Activated CD8-positive, alpha-beta memory T cell treated with anti-CD3 and anti-CD28 coated beads, Interleukin-2, amount 50 U/mL, for 48 hours (primary cell): ENCODE data around the gene SLC16A2.
"Not testable (repeated sequence)": the region's sequence is repeated elsewhere in the genome, so short reads cannot be mapped to it uniquely, and the experiment has no call there.

ENCODE experiments used
- DNase-seq: peaks from one replicate; pipeline ENCODE4 v3.0.0-alpha.2; 2020

Gene SLC16A2

GRCh38 chrX:74510401-74510800 is 89.1 kb downstream of the SLC16A2 start:
- DNase-seq, result no peak

DNA sequence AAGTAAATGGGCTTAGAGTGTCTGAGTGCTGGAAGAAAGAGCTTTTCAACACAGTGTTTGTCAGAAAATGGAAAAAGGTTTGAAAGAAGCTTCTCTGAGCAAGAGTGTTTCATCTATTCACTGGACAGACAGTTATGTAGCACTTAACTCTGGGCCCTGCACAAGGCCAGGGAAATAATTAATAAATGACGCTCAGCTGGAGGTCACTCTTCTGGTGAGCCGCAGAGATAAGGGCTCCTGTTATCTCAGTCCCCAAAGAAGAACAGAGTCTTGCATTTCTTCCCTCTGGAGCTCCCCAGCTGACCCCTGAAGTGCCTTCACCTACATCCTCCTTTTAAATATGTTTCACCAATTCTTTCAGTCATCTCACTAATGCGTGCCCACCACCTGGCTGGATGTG is 90.4 kb downstream of the SLC16A2 start:
- DNase-seq, result no peak

DNA sequence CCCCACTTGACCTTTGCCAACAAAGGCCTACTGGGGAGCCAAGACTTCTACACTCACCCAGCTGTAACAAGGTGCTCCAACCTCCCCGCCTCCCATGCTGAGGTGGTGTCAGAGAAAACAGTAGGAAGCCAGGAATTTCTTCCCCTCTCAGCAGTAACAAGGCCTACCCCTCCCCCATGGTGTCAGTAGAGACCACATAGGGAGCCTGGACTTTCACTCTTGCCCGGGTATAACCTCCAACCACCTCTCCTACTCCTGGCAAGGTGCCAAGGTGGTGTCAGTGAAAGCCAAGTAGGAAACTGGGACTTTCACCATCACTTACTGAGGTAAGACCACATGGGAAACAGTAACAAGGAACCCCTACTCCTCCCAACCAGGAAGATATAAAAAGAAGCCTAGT is 93.1 kb downstream of the SLC16A2 start:
- DNase-seq, result no peak

DNA sequence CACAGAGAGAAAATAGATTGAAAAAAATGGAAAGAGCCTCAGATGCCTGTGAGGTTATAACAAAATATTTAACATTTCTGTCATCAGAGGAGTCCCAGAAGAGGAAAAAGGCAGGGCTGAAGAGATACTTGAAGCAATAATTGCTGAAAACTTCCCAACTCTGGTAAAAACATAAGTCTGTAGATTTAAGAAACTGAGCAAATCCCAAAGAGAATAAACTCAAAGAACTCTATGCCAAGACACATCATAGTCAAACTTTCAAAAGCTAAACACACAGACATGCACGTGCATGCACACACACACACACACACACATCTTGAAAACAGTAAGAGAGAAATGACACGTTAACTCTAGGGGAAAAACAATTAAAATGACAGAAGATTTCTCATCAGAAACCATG is 94.1 kb downstream of the SLC16A2 start:
- DNase-seq, result no peak

- DNase-seq, result not testable (repeated sequence)
Observed at GRCh38 chrX:74516013-74516412, 94.7 kb downstream of the SLC16A2 start.

DNA sequence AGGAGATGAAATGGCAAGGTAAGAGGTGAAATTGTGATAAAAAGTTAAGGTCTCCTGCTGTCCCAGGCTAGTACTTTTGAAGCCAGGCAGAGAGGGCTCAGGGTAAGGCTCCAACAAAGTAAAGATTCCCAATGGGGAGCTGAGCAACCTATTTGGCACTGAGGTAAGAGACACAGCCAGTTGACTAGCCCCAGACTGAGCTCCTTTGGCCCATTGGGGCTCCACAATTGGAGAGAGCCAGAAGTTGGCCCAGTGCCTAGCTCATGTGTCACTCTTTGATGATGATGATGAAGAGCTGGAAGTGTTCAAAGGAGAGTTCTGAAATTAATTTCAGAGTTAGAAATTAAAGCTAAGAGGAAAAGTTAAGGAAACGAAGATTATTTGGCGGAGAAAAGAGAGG is 98.6 kb downstream of the SLC16A2 start:
- no peak for DNase-seq

GRCh38 chrX:74520291-74520690 is 99.0 kb downstream of the SLC16A2 start:
- no peak for DNase-seq

GRCh38 chrX:74520896-74521295 is 99.6 kb downstream of the SLC16A2 start:
- no peak for DNase-seq

DNA sequence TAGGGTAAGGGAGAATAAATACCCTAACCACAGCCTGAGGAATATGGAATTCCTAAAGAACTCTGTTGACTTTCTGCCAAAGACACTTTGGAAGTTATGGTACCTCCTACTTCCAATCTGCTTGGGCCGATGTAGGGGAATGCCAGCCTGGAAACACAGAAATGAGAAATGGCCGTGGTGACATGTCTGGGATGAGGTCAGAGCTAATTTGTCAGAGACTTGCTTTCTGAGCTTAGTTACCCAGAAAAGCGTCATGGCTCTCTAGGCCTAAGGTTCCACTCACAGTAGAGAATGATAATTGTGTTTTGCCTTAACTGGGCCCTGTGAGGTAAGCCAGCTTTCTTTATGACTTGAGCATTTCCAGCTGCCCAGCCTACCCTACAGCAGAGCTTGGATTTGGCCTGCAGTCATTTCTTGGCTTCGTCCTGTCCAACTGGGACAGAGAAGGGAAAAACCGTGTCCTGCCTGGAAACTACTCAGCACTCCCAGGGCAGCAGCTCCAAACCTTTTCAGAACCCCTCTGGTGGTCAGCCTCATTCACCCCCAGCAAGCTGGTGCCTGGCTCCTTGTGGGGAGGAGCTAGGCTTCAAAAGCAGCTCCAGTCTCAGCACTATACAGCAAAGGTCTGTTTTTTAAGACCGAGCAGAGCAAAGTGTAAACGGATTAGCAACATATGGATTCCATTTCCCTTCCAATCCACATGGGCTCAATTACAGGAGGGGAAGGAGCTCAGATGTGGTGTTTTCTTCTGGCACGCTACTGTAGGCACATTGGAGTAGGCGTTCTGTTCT is 100.9 kb downstream of the SLC16A2 start:
- DNase-seq, result no peak

DNA sequence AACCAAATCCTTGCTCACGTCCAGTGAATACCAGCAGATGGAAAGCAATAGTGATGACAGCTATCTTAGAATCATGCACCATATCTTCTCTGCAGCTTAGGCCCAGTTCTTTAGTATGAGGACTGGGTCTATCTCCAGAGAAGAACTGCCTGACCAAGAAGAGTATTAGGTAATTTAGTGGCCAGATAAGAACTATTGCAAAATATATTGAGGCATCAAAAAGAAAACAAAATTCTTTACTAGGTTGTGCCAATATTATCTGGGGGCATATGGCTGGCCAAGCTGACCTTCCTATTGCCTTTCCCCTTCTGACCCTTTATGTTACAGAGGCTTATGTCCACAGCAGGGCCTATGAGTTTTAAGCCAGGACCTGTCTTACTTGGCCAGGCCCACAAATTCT is 101.9 kb downstream of the SLC16A2 start:
- no peak for DNase-seq

DNA sequence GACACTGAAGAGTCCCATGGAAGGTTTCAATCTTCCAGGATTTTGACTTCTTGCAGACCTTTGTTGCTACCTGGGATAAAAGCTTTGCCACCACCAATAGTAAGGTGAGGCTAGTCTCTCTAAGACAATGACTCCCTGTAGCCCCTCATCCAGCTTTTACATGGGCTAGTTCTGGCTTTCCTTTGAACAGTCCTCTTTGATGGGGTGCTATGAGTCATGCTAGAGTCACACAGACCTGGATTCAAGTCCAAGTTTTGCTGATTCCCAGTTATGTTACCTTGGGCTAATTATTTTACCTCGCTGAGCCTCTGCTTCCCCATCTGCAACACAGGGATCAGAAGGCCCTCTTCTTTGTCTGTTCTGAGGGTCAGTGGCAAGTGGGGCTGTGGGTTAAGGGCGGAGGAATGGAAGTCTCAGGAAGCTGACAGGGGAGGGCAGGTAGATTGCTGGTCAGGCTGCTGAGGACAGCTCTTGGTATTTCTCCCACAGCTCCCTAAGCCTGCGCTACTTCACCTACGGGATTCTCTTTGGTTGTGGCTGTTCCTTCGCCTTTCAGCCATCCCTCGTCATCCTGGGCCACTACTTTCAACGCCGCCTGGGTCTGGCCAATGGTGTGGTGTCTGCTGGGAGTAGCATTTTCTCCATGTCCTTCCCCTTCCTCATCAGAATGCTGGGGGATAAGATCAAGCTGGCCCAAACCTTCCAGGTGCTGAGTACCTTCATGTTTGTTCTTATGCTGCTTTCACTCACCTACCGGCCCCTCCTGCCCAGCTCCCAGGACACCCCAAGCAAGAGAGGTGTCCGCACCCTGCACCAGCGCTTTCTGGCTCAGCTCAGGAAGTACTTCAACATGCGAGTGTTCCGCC is 102.8 kb downstream of the SLC16A2 start:
- no peak for DNase-seq

DNA sequence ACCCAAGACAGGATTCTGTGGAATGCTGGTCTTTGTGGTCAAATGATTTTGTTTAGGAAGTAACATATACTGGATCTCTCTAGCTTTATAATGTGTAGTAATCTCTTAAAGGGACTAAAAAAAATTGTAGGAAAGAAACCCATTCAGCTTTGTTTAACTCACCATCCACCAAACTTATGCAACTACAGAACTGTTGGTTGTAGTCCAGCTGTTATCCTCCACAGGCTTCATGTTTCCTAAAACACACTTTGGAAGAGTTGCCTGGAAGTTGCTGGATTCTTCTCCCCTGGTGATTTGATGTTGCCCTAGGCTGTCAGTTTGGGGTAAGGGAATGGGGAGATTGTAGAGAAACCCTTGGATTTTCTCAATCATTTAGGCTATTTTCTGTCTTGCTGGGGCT is 103.8 kb downstream of the SLC16A2 start:
- DNase-seq, result no peak

- no peak for DNase-seq
Observed at GRCh38 chrX:74526764-74527163, 105.5 kb downstream of the SLC16A2 start.

DNA sequence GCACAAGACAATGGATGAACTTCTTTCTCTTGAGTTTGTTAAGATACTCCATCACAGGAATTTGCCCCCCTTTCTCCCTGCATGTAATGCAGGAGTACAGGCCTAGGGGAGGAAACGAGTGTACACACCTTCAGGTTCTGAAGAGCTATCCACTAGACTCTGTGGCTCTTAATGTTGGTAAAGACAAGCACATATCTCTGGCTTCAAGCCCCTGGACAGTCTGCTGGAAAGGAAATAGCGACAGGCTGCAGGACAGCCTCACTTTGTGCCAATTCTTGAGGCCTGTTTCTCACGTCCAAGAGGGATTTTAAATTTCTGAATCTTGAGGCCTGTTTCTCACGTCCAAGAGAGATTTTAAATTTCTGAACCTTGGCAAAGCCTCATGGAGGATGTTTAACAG is 106.1 kb downstream of the SLC16A2 start:
- DNase-seq, result no peak

- no peak for DNase-seq
Observed at GRCh38 chrX:74529311-74529710, 108.0 kb downstream of the SLC16A2 start.

- no peak for DNase-seq
Observed at GRCh38 chrX:74531081-74531480, 109.8 kb downstream of the SLC16A2 start.

GRCh38 chrX:74534569-74535038 is 113.3 kb downstream of the SLC16A2 start:
- DNase-seq, result peak; percentile 49

- no peak for DNase-seq
Observed at GRCh38 chrX:74535086-74535407, 113.8 kb downstream of the SLC16A2 start.

DNA sequence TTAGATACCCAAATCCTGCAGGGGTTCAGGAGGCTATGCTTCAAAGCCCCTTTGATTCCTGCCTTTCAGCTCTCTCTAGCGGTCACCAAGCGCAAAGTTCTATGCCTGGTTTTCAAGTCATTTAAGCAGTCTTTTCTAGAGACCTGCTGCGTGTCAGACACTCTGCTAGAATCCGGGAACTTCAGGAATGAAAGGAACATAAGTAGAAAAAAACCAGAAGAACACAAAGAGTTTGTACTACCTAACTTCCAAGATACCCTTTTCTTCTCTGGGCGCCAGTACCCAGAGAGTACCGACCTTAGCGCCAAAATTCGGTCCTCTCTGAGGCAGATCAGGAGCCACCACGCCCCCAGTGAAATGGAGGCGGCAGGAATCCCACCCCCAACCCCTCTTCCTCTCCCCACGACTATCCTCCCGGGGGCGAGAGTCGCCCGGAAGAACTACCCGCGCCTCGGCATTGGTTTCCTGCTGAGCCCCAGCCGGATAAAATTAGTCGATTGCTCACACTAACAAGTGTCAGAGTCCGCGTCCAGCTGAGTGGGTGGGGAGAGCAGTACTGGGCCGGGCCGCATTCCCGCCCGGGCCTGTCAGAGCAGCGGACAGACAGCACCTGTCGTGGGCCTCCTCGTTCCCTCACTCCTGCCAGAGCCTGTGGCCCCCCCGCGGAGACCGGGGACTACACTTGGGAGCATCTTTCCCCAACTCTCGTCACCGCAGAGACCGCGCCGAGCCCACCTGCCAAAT is 114.3 kb downstream of the SLC16A2 start:
- DNase-seq, result peak; percentile 63

DNA sequence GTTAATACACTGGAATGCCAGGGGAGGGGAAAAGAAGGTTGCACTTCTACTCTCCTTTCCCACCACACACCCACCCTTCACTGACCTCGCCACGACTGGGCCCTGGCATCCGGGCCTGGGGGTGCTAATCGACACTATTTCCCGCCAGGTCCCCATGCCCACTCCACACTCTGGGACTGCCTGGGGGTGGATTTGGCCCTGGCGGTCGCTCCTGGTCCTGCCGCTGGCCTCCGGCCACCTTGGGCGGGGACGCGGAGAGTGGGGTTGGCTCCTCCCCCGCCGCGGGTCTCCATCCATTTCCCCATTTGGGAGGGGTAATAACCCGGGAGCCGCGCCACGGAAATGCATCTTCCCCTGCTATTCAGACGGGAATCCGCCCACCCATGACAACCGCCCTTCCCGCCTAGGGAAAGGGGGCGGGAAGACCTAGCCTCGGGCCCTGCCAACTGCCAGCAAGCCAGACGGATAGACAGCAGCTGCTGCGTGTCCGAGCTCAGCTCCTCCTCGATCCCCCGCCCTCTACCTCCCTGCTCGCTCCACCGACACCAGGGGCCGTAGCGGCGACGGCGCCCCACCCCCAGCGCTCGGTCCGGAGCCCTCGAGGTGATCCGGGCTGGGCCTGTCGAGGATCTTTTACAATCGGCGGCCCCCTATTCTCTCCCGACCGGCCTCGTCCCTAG is 115.0 kb downstream of the SLC16A2 start:
- DNase-seq, result peak; percentile 65

GRCh38 chrX:74536832-74537371 is 115.6 kb downstream of the SLC16A2 start:
- DNase-seq, result no peak

DNA sequence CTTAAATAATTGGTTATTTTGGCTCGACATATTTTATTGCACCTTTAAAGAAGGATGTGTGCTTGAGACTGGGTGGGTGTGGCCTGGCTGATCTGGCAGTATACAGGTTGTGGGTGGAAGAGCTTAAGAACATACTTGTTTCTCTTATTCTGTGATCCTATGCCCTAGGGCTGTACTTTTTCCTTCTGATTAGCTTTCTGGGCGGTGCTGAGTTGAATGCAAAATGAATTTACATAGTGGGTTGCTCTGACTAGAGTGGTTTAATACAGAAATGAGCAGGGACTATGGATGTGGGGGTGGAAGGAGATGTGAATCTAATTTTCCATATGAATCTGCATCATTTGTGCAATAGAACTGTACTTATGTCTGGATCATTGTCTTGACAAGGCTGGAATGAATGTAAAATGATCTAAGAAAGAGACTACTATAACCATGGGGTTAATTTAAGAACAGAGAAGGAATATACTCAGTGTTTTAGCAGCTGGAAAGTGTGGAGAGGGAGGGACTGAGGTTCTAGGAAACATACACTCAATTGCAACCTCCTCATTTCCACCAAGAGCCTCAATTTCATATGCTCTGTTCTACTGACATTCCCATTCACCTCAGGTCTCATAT is 119.4 kb downstream of the SLC16A2 start:
- no peak for DNase-seq
